Epithelial cell of esophagus (primary cell): ENCODE data around the gene MICALL2.
A peak's percentile ranks its signal among the peaks of the same experiment; 100 is the strongest.

Experiments
- DNase-seq: peaks from one replicate; pipeline ENCODE4 v3.0.0; 2010; ENCODE audit warnings: low read depth
- H3K4me3 ChIP-seq: 2 replicates; pipeline ENCODE4 v1.5.1; 2011; ENCODE audit warnings: mild to moderate bottlenecking, low read length, control low read depth
- CTCF ChIP-seq: IDR thresholded peaks from 2 replicates; pipeline ENCODE4 v1.5.1; 2011; ENCODE audit warnings: low read depth, mild to moderate bottlenecking, low read length, control low read depth, inconsistent platforms; ENCODE audit not compliant: insufficient read depth; ENCODE audit errors: missing control alignments

The MICALL2 gene

GRCh38 chr7:1452205-1452604 is 7.1 kb downstream of the MICALL2 start:
- peak; percentile 60 for DNase-seq
- H3K4me3 ChIP-seq, result no peak overlapping the region
- no peak for TF ChIP-seq CTCF

- DNase-seq, result no peak
- no peak overlapping the region for H3K4me3 ChIP-seq
- no peak for TF ChIP-seq CTCF
Measured at GRCh38 chr7:1450987-1451386, 8.3 kb downstream of the MICALL2 start.

- DNase-seq, result no peak
- no peak for TF ChIP-seq CTCF
- no peak overlapping the region for H3K4me3 ChIP-seq
Measured at GRCh38 chr7:1450431-1450830, 8.8 kb downstream of the MICALL2 start.

- H3K4me3 ChIP-seq, result no peak overlapping the region
- no peak for DNase-seq
- TF ChIP-seq CTCF, result no peak
Measured at GRCh38 chr7:1449951-1450350, 9.3 kb downstream of the MICALL2 start.

GRCh38 chr7:1449501-1449900 is 9.8 kb downstream of the MICALL2 start:
- no peak overlapping the region for H3K4me3 ChIP-seq
- TF ChIP-seq CTCF, result no peak
- no peak for DNase-seq

DNA sequence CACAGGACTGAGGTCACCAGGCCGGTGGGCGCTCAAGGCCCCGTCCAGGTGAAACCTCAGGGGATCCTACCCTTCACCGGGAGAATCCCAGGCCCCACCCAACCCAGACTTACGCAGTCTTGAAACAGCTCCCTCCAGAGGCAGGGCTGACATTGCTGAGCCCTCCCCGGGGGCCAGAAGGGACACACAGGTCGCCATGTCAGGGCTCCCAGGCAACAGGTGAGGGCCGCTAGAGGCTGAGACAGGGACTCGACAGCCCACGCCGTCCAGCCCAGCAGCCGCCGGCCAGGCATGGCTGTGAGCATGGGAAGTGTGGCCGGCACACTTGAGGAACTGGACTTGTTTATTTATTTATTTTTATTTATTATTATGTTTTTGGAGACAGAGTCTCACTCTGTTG is 10.3 kb downstream of the MICALL2 start:
- DNase-seq, result no peak
- TF ChIP-seq CTCF, result no peak

DNA sequence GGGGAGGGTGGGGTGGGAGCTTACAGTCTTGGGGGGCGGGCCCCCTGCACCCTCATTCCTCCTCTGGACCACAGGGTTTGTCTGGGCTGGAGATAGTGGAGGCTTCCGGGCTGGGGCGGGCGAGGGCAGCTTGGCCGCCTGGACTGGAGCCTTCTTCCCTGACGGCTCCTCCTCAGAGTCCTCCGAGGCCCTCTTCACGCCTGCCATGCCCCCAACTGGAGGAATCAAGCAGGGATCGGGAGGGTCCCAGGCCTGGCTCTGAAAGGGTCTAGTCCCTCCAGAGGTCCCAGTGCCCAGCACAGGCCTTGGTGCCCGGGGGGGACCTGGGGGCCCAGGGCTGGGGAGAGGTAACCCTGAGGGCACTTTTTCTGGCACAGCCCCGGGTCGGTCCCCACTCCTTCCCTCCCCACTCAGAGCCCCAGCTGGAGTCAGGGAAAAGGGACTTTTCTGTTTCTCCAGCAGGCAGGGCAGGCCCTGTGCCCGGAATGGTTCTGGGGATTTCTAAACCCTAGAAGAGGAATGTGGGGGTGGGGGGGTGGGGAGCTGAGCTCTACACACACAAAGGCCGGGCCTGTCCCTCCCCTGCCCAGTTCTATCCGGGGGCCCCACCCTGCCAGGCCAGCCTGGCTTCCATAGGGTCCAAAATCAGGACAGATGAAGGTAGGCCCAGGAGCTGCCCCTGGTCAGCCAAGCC is 11.6 kb downstream of the MICALL2 start:
- no peak overlapping the region for H3K4me3 ChIP-seq
- TF ChIP-seq CTCF, result no peak
- no peak for DNase-seq

More for the DNA sequence above, 10.3 kb downstream of the MICALL2 start:
- no peak overlapping the region for H3K4me3 ChIP-seq
